Calu3 (cell line): Measurements from ENCODE around the gene RANBP3. TPM values are rescaled to one million over a fixed set of nuclear protein-coding genes. Genes with fewer than 3 reads are reported as not detected.

Experiments used
- BruUV-seq: library from RNA; stranded (reverse); fragments of 400-500 nt; replicated peaks from 2 replicates; lab custom pipeline; 2021; lab: Mats Ljungman, UMichigan
- CTCF ChIA-PET: fragments of 300-600 bp; sonication (Branson Sonifier 250); formaldehyde crosslinking; loops from one replicate; lab custom pipeline; 2022; ENCODE audit warnings: antibody characterized with exemption; lab: Charles Lee
- DNase-seq: peaks from one replicate; pipeline ENCODE4 v3.0.0; 2022
- H3K27ac Mint-ChIP-seq: one replicate; pipeline ENCODE4 v1.8.0; 2022; ENCODE audit warnings: mixed read lengths; ENCODE audit not compliant: unreplicated experiment
- H3K27me3 Mint-ChIP-seq: one replicate; pipeline ENCODE4 v1.8.0; 2022; ENCODE audit warnings: mixed read lengths; ENCODE audit not compliant: unreplicated experiment
- H3K36me3 Mint-ChIP-seq: one replicate; pipeline ENCODE4 v1.8.0; 2022; ENCODE audit warnings: mild to moderate bottlenecking, moderate library complexity, mixed read lengths; ENCODE audit not compliant: insufficient read depth, unreplicated experiment
- H3K4me1 Mint-ChIP-seq: one replicate; pipeline ENCODE4 v1.8.0; 2022; ENCODE audit warnings: mild to moderate bottlenecking, low read depth, mixed read lengths; ENCODE audit not compliant: unreplicated experiment
- H3K4me3 Mint-ChIP-seq: one replicate; pipeline ENCODE4 v1.8.0; 2022; ENCODE audit warnings: mild to moderate bottlenecking, low read depth, moderate library complexity, mixed read lengths; ENCODE audit not compliant: unreplicated experiment
- H3K9me3 Mint-ChIP-seq: one replicate; pipeline ENCODE4 v1.8.0; 2022; ENCODE audit warnings: low read depth, mixed read lengths; ENCODE audit not compliant: unreplicated experiment
- CTCF ChIP-seq: fragments of 200-600 bp; IDR thresholded peaks from one replicate; pipeline ENCODE4 v1.8.0; 2022; ENCODE audit warnings: antibody characterized with exemption; ENCODE audit not compliant: unreplicated experiment
- intact Hi-C: fragments of 100-400 bp; cut with micrococcal nuclease; formaldehyde crosslinking; loops from one replicate; pipeline ENCODE4 v1.10.0; 2022; ENCODE audit not compliant: unreplicated experiment
- total RNA-seq: library from RNA; stranded (reverse); gene quantifications from 2 replicates; pipeline ENCODE4 v1.2.3, GENCODE V29; 2022

RANBP3 gene
- total RNA-seq, 1 experiment from 2014 or later = 58.4 TPM

- DNase-seq = no peak
- Mint-ChIP-seq H3K4me1 (no peaks in the 10 kb centered on the region), H3K9me3 (no peaks in the 10 kb centered on the region), H3K4me3 (no peak overlapping the region), H3K36me3 (peaks cover 28% of the 10 kb centered on the region), H3K27ac (no peak overlapping the region), H3K27me3 (no peaks in the 10 kb centered on the region)
- TF ChIP-seq CTCF = no peak
- CTCF ChIA-PET = no interaction called here
- intact Hi-C loops = no loop called here
- BruUV-seq = no TSS peak
Measured at GRCh38 chr19:5934774-5935472, 43.0 kb downstream of the RANBP3 start.

GRCh38 chr19:5934069-5934401 lies 43.9 kb downstream of the RANBP3 start:
- TF ChIP-seq CTCF = no peak
- intact Hi-C loops = no loop called here
- CTCF ChIA-PET = no interaction called here
- no peak overlapping the region for H3K27ac Mint-ChIP-seq
- H3K9me3 Mint-ChIP-seq = no peaks in the 10 kb centered on the region
- no peaks in the 10 kb centered on the region for H3K4me1 Mint-ChIP-seq
- no peaks in the 10 kb centered on the region for H3K27me3 Mint-ChIP-seq
- no peak for DNase-seq
- peaks cover 33% of the 10 kb centered on the region for H3K36me3 Mint-ChIP-seq
- no peak overlapping the region for H3K4me3 Mint-ChIP-seq
- BruUV-seq = no TSS peak

- Mint-ChIP-seq H3K9me3 (no peaks in the 10 kb centered on the region), H3K27me3 (no peaks in the 10 kb centered on the region), H3K36me3 (peaks cover 32% of the 10 kb centered on the region), H3K4me3 (no peak overlapping the region), H3K4me1 (no peaks in the 10 kb centered on the region), H3K27ac (no peak overlapping the region)
- no TSS peak for BruUV-seq
- no peak for TF ChIP-seq CTCF
- DNase-seq = no peak
- intact Hi-C loops = no loop called here
- CTCF ChIA-PET = no interaction called here
Measured at GRCh38 chr19:5933391-5934068, 44.4 kb downstream of the RANBP3 start.

- Mint-ChIP-seq H3K27ac (no peak overlapping the region), H3K36me3 (peaks cover 26% of the 10 kb centered on the region), H3K4me3 (no peak overlapping the region), H3K4me1 (no peaks in the 10 kb centered on the region), H3K27me3 (no peaks in the 10 kb centered on the region), H3K9me3 (no peaks in the 10 kb centered on the region)
- DNase-seq = no peak
- CTCF ChIA-PET = no interaction called here
- no TSS peak for BruUV-seq
- intact Hi-C loops = no loop called here
- TF ChIP-seq CTCF = no peak
Measured at GRCh38 chr19:5932609-5933262, 45.2 kb downstream of the RANBP3 start.
